ENCODE data around the gene GLYR1. TPM values are rescaled to one million over a fixed set of nuclear protein-coding genes. Genes with fewer than 3 reads are reported as not detected.

GLYR1 gene
- total and polyA plus RNA-seq, 2 donors (not counting 3 experiments of a cell fraction or from before 2014, with no cell fraction given) = 47.9 to 107 TPM

- Histone ChIP-seq H3K4me2 (ENCODE audit: insufficient read depth, low read length) (no peak overlapping the region), H3K9ac (replicated peaks; ENCODE audit: extremely low read depth, insufficient read depth, low read length) (no peak overlapping the region), H3K4me1 (ENCODE audit: control insufficient read depth, extremely low read depth, insufficient read depth, low read length) (no peaks in the 10 kb centered on the region), H3K9me1 (replicated peaks; ENCODE audit: control insufficient read depth, extremely low read depth, insufficient read depth, low read length) (no peaks in the 10 kb centered on the region), H3K4me3 (replicated peaks in 1 of 3; ENCODE audit: insufficient read depth in 1 of 3, low read depth in 1 of 3, low read length in 3 of 3) (no peak overlapping the region), H3K36me3 (ENCODE audit: control insufficient read depth in 2 of 2, extremely low read depth in 1 of 2, insufficient read depth in 2 of 2, low read length in 2 of 2) (no peaks in the 10 kb centered on the region), H4K20me1 (replicated peaks; ENCODE audit: control insufficient read depth, extremely low read depth, insufficient read depth, low read length) (no peaks in the 10 kb centered on the region), H3K79me2 (ENCODE audit: control insufficient read depth, insufficient read depth, low read length) (no peaks in the 10 kb centered on the region), H3K9me3 (replicated peaks; ENCODE audit: control insufficient read depth, insufficient read depth, low read length) (no peaks in the 10 kb centered on the region), H2AFZ (ENCODE audit: low read depth, low read length) (no peak overlapping the region), H3K27me3 (ENCODE audit: control insufficient read depth in 2 of 2, insufficient read depth in 2 of 2, low read length in 2 of 2) (no peaks in the 10 kb centered on the region), H3K27ac (ENCODE audit: insufficient read depth, low read depth, low read length) (no peak overlapping the region)
- no TSS peak for BruUV-seq (replicated peaks)
- no peak for TF ChIP-seq FOS (IDR thresholded peaks at IDR 0.05; ENCODE audit: borderline replicate concordance, insufficient read depth, low read length)
- intact Hi-C loops (cut with micrococcal nuclease) (no loop called here), dilution Hi-C loops (cut with MboI; ENCODE audit: extremely low pct_ligation_motif_present, low sequenced_read_pairs) (no loop called here)
- POLR2A ChIA-PET = no interaction called here
- CTCF ChIA-PET = no interaction called here
- FAIRE-seq = no peak
- DNase-seq (ENCODE audit: low read depth, low spot score) = no peak
Measured at GRCh38 chr16:4777339-4778049, 69.6 kb downstream of the GLYR1 start.

DNA sequence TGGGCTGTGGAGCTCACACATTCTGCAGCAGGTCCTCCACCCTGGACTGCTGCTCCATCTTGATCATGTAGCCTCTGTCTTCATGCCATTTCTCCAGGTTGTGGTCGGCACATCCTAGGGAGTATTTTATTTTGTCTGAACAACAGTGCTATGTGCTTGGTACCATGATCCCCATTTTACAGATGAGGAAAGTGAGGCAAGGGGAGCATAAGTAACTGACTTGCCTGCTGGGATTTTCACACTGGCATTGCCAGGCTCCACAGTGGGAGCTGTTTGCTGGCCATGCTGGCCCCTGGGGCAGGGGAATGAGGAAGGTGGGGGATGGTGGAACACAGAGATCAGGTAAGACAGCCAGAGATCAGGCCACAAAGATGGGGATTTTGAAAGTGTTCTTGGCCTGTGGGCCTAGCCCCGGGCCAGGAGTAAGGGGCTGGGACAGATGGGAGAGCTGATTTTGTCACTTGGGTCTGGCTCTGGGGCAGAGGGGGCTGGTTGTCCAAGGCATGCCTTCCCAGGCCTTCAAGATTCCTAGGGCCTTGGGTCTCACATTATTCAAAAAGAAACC is 70.9 kb downstream of the GLYR1 start:
- Histone ChIP-seq H3K9me1 (replicated peaks; ENCODE audit: control insufficient read depth, extremely low read depth, insufficient read depth, low read length) (no peaks in the 10 kb centered on the region), H3K27ac (ENCODE audit: insufficient read depth, low read depth, low read length) (no peak overlapping the region), H3K4me1 (ENCODE audit: control insufficient read depth, extremely low read depth, insufficient read depth, low read length) (no peaks in the 10 kb centered on the region), H3K9me3 (replicated peaks; ENCODE audit: control insufficient read depth, insufficient read depth, low read length) (no peaks in the 10 kb centered on the region), H4K20me1 (replicated peaks; ENCODE audit: control insufficient read depth, extremely low read depth, insufficient read depth, low read length) (no peaks in the 10 kb centered on the region), H3K36me3 (ENCODE audit: control insufficient read depth in 2 of 2, extremely low read depth in 1 of 2, insufficient read depth in 2 of 2, low read length in 2 of 2) (no peaks in the 10 kb centered on the region), H3K4me2 (ENCODE audit: insufficient read depth, low read length) (no peak overlapping the region), H3K27me3 (ENCODE audit: control insufficient read depth in 2 of 2, insufficient read depth in 2 of 2, low read length in 2 of 2) (no peaks in the 10 kb centered on the region), H2AFZ (ENCODE audit: low read depth, low read length) (no peak overlapping the region), H3K79me2 (ENCODE audit: control insufficient read depth, insufficient read depth, low read length) (no peaks in the 10 kb centered on the region), H3K4me3 (replicated peaks in 1 of 3; ENCODE audit: insufficient read depth in 1 of 3, low read depth in 1 of 3, low read length in 3 of 3) (no peak overlapping the region), H3K9ac (replicated peaks; ENCODE audit: extremely low read depth, insufficient read depth, low read length) (no peak overlapping the region)
- ChIA-PET POLR2A (no interaction called here), CTCF (no interaction called here)
- no peak for TF ChIP-seq POLR2A (IDR thresholded peaks at IDR 0.05; ENCODE audit: low read depth, low read length)
- no peak for TF ChIP-seq EZH2 (IDR thresholded peaks at IDR 0.05; ENCODE audit: borderline replicate concordance, low read depth, low read length, severe bottlenecking)
- no peak for TF ChIP-seq MYC (IDR thresholded peaks at IDR 0.05; ENCODE audit: low read depth, low read length)
- no peak for TF ChIP-seq CTCF (IDR thresholded peaks at IDR 0.05; ENCODE audit: extremely low read depth in 1 of 2, insufficient read depth in 1 of 2, low read depth in 1 of 2, low read length in 2 of 2)
- no peak for TF ChIP-seq POLR2AphosphoS5 (IDR thresholded peaks at IDR 0.05; ENCODE audit: insufficient read depth, low read depth, low read length)
- TF ChIP-seq FOS (IDR thresholded peaks at IDR 0.05; ENCODE audit: borderline replicate concordance, insufficient read depth, low read length) = no peak
- no peak for TF ChIP-seq JUN (IDR thresholded peaks at IDR 0.05; ENCODE audit: borderline replicate concordance, insufficient read depth, insufficient read length, low read depth)
- no peak for TF ChIP-seq MAX (IDR thresholded peaks at IDR 0.05; ENCODE audit: insufficient read depth, insufficient read length)
- TF ChIP-seq GATA2 (IDR thresholded peaks at IDR 0.05; ENCODE audit: insufficient read depth, insufficient read length, low read depth, low read length) = no peak
- BruUV-seq (replicated peaks) = no TSS peak
- DNase-seq (ENCODE audit: low read depth, low spot score) (no peak), FAIRE-seq (no peak)
- intact Hi-C loops (cut with micrococcal nuclease) (no loop called here), dilution Hi-C loops (cut with MboI; ENCODE audit: extremely low pct_ligation_motif_present, low sequenced_read_pairs) (no loop called here)

Data from endothelial cell of umbilical vein (primary cell).